SKM-1 (cell line): ENCODE results near the gene LRRC61.

Source experiments
- DNase-seq: peaks from one replicate; lab custom pipeline; 2025; ENCODE audit not compliant: unreplicated experiment; lab: John Stamatoyannopoulos, UW

Gene LRRC61

GRCh38 chr7:150368884-150369747 lies 46.0 kb downstream of the LRRC61 start:
- DNase-seq: no peak

- no peak for DNase-seq
Measured at GRCh38 chr7:150369748-150370501, 46.8 kb downstream of the LRRC61 start.

- no peak for DNase-seq
Measured at GRCh38 chr7:150370612-150371071, 47.5 kb downstream of the LRRC61 start.

GRCh38 chr7:150371131-150371995 lies 48.2 kb downstream of the LRRC61 start:
- no peak for DNase-seq

GRCh38 chr7:150371996-150372270 lies 48.8 kb downstream of the LRRC61 start:
- DNase-seq: no peak

GRCh38 chr7:150372271-150373048 lies 49.3 kb downstream of the LRRC61 start:
- DNase-seq: no peak

GRCh38 chr7:150373049-150373801 lies 50.1 kb downstream of the LRRC61 start:
- no peak for DNase-seq

GRCh38 chr7:150374026-150374425 lies 50.9 kb downstream of the LRRC61 start:
- no peak for DNase-seq

- no peak for DNase-seq
Measured at GRCh38 chr7:150374472-150374871, 51.3 kb downstream of the LRRC61 start.

- no peak for DNase-seq
Measured at GRCh38 chr7:150375662-150376521, 52.7 kb downstream of the LRRC61 start.

- no peak for DNase-seq
Measured at GRCh38 chr7:150376560-150376959, 53.4 kb downstream of the LRRC61 start.

- no peak for DNase-seq
Measured at GRCh38 chr7:150377196-150377595, 54.0 kb downstream of the LRRC61 start.

- no peak for DNase-seq
Measured at GRCh38 chr7:150377635-150378034, 54.5 kb downstream of the LRRC61 start.

- DNase-seq: no peak
Measured at GRCh38 chr7:150378115-150378852, 55.1 kb downstream of the LRRC61 start.

- peak; percentile 24 for DNase-seq
Measured at GRCh38 chr7:150378853-150379440, 55.8 kb downstream of the LRRC61 start, which contains the start of gene ZNF775. ZNF775 (plus strand) TSS chr7:150379330; CDS start chr7:150388471, 9,141 bp downstream.

- no peak for DNase-seq
Measured at GRCh38 chr7:150379441-150380379, 56.6 kb downstream of the LRRC61 start.

GRCh38 chr7:150380463-150380862 lies 57.3 kb downstream of the LRRC61 start:
- no peak for DNase-seq
